ENCODE results near the gene PPP1R9A. TPM values are rescaled to one million over a fixed set of nuclear protein-coding genes. Genes with fewer than 3 reads are reported as not detected.

PPP1R9A gene
- total RNA-seq, 1 experiment from 2014 or later = 5.9 TPM

DNA sequence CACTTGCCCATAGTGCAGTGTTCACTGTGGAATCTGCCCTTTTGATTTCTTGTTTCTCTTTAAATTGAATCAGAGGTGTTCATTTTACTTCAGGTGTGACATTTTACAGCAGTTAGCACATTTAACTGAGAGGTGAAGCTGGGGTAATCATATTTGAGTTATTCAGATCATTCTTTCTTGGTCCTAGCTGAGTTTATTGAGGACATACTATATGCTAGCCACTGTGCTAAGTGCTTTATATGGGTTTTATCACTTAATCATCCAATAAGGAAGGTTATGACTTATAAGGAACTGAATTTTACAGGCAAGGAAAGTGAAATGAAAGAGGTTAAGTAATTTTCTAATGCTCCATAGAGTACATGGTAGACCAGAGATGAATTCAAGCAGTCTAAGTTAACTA, 337.2 kb downstream of the PPP1R9A start:
- no peak overlapping the region for H3K9ac ChIP-seq (ENCODE audit: low read length)
- no peak for ATAC-seq
- H3K27me3 ChIP-seq (ENCODE audit: low read length) = no peaks in the 10 kb centered on the region
- H3K4me3 ChIP-seq (ENCODE audit: low read length) = no peak overlapping the region
- no peaks in the 10 kb centered on the region for H3F3A ChIP-seq (ENCODE audit: low read length, unreplicated experiment)
- ChIA-PET POLR2A (ENCODE audit: unreplicated experiment) (no interaction called here), CTCF (interaction anchor here (0.6 kb wide), 1 partner anchor 412 kb away, joined by 3 read pairs; no protein-coding TSS in a partner anchor)
- H3K4me2 ChIP-seq (ENCODE audit: low read length) = no peak overlapping the region
- H3K9me2 ChIP-seq (replicated peaks; ENCODE audit: low read length) = no peaks in the 10 kb centered on the region
- TF ChIP-seq, protein P1, sequence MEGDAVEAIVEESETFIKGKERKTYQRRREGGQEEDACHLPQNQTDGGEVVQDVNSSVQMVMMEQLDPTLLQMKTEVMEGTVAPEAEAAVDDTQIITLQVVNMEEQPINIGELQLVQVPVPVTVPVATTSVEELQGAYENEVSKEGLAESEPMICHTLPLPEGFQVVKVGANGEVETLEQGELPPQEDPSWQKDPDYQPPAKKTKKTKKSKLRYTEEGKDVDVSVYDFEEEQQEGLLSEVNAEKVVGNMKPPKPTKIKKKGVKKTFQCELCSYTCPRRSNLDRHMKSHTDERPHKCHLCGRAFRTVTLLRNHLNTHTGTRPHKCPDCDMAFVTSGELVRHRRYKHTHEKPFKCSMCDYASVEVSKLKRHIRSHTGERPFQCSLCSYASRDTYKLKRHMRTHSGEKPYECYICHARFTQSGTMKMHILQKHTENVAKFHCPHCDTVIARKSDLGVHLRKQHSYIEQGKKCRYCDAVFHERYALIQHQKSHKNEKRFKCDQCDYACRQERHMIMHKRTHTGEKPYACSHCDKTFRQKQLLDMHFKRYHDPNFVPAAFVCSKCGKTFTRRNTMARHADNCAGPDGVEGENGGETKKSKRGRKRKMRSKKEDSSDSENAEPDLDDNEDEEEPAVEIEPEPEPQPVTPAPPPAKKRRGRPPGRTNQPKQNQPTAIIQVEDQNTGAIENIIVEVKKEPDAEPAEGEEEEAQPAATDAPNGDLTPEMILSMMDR (conservative IDR thresholded peaks at IDR 0.05; ENCODE audit: low read depth, low read length) = no peak
- TF ChIP-seq EZH2phosphoT487 (IDR thresholded peaks at IDR 0.05; ENCODE audit: borderline replicate concordance, low read length) = no peak
- TF ChIP-seq EZH2 (IDR thresholded peaks at IDR 0.05; ENCODE audit: low read length, unreplicated experiment) = no peak
- no peak overlapping the region for H2AFZ ChIP-seq (ENCODE audit: low read length)
- no peaks in the 10 kb centered on the region for H3K9me3 ChIP-seq (ENCODE audit: low read length)
- H4K20me1 ChIP-seq (ENCODE audit: low read length) = no peaks in the 10 kb centered on the region
- DNase-seq = no peak
- no TSS peak for BruUV-seq (replicated peaks)
- intact Hi-C loops (cut with micrococcal nuclease) = loop anchor here (5.0 kb wide), 2 partner anchors 197 to 233 kb away; no protein-coding TSS in a partner anchor
- H3K4me1 ChIP-seq (ENCODE audit: insufficient read depth, low read length) = peaks cover 4% of the 10 kb centered on the region; the same call in 1 of the 2 replicates
- H3K27ac ChIP-seq (ENCODE audit: low read length) = no peak overlapping the region
- no peaks in the 10 kb centered on the region for H3K79me2 ChIP-seq (ENCODE audit: low read length)
- H3K36me3 ChIP-seq (ENCODE audit: low read depth, low read length) = no peaks in the 10 kb centered on the region

DNA sequence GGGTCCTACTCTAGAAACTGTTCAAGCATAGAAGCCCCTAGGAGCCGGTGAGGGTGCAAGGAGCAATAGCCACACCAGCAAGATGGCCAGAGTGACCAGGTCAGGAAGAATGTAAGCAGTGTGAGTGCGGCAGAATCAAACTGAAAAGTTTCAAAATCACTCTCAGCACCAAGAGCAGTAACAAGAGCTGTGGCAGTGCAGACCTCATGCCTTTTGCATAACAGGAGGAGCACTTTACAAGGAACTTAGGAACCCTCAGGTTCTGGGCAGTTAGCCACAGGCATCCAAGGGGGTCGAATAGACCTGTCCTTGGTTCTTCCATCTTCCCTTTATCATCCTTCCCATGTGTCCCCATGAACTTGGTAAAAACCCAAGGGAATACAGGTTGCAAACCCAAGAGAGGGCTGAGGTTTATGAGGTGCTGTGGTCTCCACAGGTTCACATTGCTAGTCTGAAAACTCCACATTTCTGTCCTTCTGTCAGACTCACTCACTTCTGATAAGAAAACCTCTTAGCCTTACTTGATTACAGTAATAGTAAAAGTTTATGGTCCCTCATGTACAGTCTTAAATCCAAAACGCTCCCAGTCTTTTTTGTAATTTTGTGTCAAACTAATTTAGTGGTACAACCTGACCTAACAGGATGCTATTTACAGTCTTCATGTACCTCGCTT, 338.6 kb downstream of the PPP1R9A start:
- Histone ChIP-seq H2AFZ (ENCODE audit: low read length) (no peak overlapping the region), H3K79me2 (ENCODE audit: low read length) (no peaks in the 10 kb centered on the region), H3K4me2 (ENCODE audit: low read length) (no peak overlapping the region), H3K4me3 (ENCODE audit: low read length) (no peak overlapping the region), H3K36me3 (ENCODE audit: low read depth, low read length) (no peaks in the 10 kb centered on the region), H3K27me3 (ENCODE audit: low read length) (no peaks in the 10 kb centered on the region), H3K9ac (ENCODE audit: low read length) (no peak overlapping the region), H3F3A (ENCODE audit: low read length, unreplicated experiment) (no peaks in the 10 kb centered on the region), H3K9me3 (ENCODE audit: low read length) (no peaks in the 10 kb centered on the region), H4K20me1 (ENCODE audit: low read length) (no peaks in the 10 kb centered on the region), H3K27ac (ENCODE audit: low read length) (no peak overlapping the region), H3K4me1 (ENCODE audit: insufficient read depth, low read length) (peaks cover 4% of the 10 kb centered on the region; the same call in 1 of the 2 replicates), H3K9me2 (replicated peaks; ENCODE audit: low read length) (no peaks in the 10 kb centered on the region)
- DNase-seq (no peak), ATAC-seq (no peak)
- no TSS peak for BruUV-seq (replicated peaks)
- intact Hi-C loops (cut with micrococcal nuclease) = loop anchor here (2.0 to 5.0 kb wide), 4 partner anchors 45 to 589 kb away; partner anchors contain the start of gene SGCE
- TF ChIP-seq, protein P1 (conservative IDR thresholded peaks at IDR 0.05; ENCODE audit: low read depth, low read length) = no peak
- TF ChIP-seq EZH2phosphoT487 (IDR thresholded peaks at IDR 0.05; ENCODE audit: borderline replicate concordance, low read length) = no peak
- TF ChIP-seq EZH2 (IDR thresholded peaks at IDR 0.05; ENCODE audit: low read length, unreplicated experiment) = no peak
- ChIA-PET CTCF (no interaction called here), POLR2A (ENCODE audit: unreplicated experiment) (no interaction called here)

All from PC-3 (cell line).